GM12891 (cell line): ENCODE results near the gene PIKFYVE.

ENCODE experiments used
- DNase-seq: peaks from one replicate; pipeline ENCODE4 v3.0.0; 2011; ENCODE audit warnings: low spot score; ENCODE audit not compliant: insufficient read length
- FAIRE-seq: peaks from 2 replicates; lab custom pipeline; 2011; peaks lifted over from hg19 to GRCh38; lab: Jason Lieb, UNC
- PAX5 ChIP-seq: IDR thresholded peaks from 2 replicates; pipeline ENCODE4 v1.6.1; 2011; ENCODE audit warnings: low read length, moderate library complexity, mild to moderate bottlenecking; ENCODE audit not compliant: insufficient read depth, severe bottlenecking
- POLR2A ChIP-seq: IDR thresholded peaks from 2 replicates; pipeline ENCODE4 v1.6.1; 2011; ENCODE audit warnings: low read depth, low read length, control low read depth
- POLR2AphosphoS5 ChIP-seq: IDR thresholded peaks from 2 replicates; pipeline ENCODE4 v1.6.1; 2011; ENCODE audit warnings: low read depth, low read length, control low read depth
- POU2F2 ChIP-seq: IDR thresholded peaks from 2 replicates; pipeline ENCODE4 v1.6.1; 2011; ENCODE audit warnings: low read depth, mild to moderate bottlenecking, control low read depth, low read length, moderate library complexity
- SPI1 ChIP-seq: IDR thresholded peaks from 2 replicates; pipeline ENCODE4 v1.6.1; 2011; ENCODE audit warnings: low read depth, low read length, control low read depth
- TAF1 ChIP-seq: IDR thresholded peaks from 2 replicates; pipeline ENCODE4 v1.6.1; 2011; ENCODE audit warnings: low read depth, low read length, control low read depth

Gene PIKFYVE

DNA sequence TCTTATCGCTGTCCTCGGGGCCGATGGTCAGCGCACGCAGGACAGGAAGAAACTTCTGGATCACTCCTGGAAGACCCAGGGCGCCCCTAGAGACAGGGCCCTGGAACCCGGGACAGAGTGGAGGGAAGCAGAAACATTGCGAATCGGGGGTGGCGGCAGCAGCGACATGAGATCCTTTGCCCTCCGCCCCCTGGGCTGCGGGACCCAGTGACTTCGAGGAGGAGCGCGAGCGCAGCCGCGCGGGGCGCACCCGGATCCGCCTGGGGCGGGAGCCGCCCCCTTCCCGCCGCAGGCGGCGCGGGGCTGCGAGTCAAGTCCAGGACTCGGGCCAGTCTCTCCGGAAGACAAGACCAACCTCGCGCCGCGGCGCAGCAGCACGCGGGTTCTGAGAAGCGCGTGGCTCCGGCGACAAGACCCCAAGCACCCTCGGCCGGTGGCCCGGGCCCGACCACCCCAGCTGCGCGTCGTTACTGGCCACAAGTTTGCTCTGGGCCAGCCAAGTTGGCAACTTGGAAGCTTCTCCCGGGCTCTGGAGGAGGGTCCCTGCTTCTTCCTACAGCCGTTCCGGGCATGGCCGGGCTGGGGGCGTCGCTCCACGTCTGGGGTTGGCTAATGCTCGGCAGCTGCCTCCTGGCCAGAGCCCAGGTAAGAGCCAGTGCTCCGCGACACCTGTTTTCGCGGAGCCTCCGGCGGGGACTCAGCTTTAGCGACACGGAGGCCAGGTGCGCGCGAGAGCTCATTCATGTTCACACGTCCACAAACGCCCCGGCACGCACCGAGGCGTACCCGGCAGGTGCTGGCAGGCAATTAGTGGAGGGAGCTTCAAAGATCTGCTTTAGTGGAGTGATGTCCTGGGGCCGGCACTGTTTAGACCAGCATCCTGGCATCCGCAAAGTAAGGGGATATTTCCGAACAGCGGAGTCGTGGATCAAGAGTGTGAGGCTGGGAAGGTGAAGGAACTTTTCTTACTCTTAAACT is 140.7 kb downstream of the PIKFYVE start, which contains the start of gene PTH2R:
PTH2R (plus strand) TSS at position 319 of the 978 bp plus-strand sequence; CDS start at position 571, 252 bp downstream.
- DNase-seq: no peak
- no peak for FAIRE-seq
- no peak for TF ChIP-seq POLR2A
- no peak for TF ChIP-seq POLR2AphosphoS5
- no peak for TF ChIP-seq PAX5
- no peak for TF ChIP-seq TAF1
- TF ChIP-seq SPI1: no peak
- no peak for TF ChIP-seq POU2F2

DNA sequence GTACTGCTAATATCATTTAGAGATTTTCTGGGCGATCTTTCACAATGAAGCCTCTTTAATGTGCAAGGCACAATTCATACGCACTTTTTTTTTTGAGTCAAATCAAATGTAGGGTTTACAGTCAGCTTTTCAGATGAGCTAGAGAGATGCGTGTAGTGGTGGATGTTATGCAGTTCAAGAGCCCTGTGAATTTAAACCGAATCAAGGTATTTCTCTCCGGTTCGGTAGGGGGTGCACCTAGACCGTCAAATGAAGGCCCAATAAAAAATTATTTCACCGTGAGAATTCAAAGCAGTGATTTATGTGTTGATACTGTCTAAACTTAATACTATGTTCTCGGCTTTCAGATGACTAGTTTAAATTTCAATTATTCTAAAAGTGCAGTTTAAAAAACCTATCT is 141.6 kb downstream of the PIKFYVE start:
- TF ChIP-seq POLR2AphosphoS5: no peak
- no peak for TF ChIP-seq PAX5
- no peak for TF ChIP-seq POU2F2
- no peak for TF ChIP-seq SPI1
- no peak for TF ChIP-seq TAF1
- TF ChIP-seq POLR2A: no peak
- FAIRE-seq: no peak
- DNase-seq: no peak
